DOHH2 (cell line): ENCODE results near the gene GLCE.

ENCODE experiments used
- EZH2phosphoT487 ChIP-seq: fragments of 200-600 bp; sonication (generic); IDR thresholded peaks from 2 replicates; pipeline ENCODE4 v1.6.1; 2017; ENCODE audit warnings: borderline replicate concordance, mild to moderate bottlenecking, antibody characterized with exemption, low read length, moderate library complexity, mixed read lengths
- TF ChIP-seq, protein P1 (sequence below): fragments of 200-600 bp; sonication (generic); IDR thresholded peaks from one replicate; pipeline ENCODE4 v1.5.1; 2014; ENCODE audit warnings: antibody characterized with exemption, mild to moderate bottlenecking, low read depth, low read length; ENCODE audit not compliant: poor library complexity, severe bottlenecking

DNA sequence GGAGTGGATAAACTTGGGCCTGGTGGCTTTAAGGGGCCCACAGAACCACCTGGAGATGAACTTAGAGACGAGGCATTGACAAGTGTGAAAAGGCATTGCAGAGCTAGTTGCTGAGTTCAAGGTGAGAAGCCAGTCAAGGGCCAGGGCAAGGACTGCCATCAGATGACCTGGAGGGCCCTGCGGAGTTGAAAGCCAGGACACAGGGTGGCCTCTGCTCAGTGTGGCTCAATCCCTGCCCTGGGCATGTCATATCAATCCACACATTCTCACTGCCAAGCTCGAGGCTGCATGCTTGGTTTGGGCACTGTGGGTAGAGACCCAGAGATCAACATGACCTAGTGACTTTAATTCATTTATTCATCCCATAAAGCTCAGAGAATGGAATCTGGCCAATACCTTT is 147.5 kb downstream of the GLCE start:
- TF ChIP-seq, protein P1, sequence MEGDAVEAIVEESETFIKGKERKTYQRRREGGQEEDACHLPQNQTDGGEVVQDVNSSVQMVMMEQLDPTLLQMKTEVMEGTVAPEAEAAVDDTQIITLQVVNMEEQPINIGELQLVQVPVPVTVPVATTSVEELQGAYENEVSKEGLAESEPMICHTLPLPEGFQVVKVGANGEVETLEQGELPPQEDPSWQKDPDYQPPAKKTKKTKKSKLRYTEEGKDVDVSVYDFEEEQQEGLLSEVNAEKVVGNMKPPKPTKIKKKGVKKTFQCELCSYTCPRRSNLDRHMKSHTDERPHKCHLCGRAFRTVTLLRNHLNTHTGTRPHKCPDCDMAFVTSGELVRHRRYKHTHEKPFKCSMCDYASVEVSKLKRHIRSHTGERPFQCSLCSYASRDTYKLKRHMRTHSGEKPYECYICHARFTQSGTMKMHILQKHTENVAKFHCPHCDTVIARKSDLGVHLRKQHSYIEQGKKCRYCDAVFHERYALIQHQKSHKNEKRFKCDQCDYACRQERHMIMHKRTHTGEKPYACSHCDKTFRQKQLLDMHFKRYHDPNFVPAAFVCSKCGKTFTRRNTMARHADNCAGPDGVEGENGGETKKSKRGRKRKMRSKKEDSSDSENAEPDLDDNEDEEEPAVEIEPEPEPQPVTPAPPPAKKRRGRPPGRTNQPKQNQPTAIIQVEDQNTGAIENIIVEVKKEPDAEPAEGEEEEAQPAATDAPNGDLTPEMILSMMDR: no peak
- no peak for TF ChIP-seq EZH2phosphoT487
